ENCODE data around the gene CLECL1.

- TF ChIP-seq CTCF (IDR thresholded peaks at IDR 0.05) (no peak), POLR2A (IDR thresholded peaks at IDR 0.05) (peak in 1 of 2 donors; percentile 25)
These were observed 28.0 kb upstream of the CLECL1 start, which contains the start of gene CD69 for GRCh38 chr12:9760699-9761418.

Data from vagina (tissue), 2 donors.